Brain microvascular endothelial cell (primary cell): ENCODE results near the gene LRRC75B.
"Not testable (repeated sequence)": the region's sequence is repeated elsewhere in the genome, so short reads cannot be mapped to it uniquely, and the experiment has no call there.

Experiments
- DNase-seq: peaks from one replicate; pipeline ENCODE4 v3.0.0-alpha.2; 2020
- H3K27ac ChIP-seq: fragments of 250-450 bp; sonication (Bioruptor Pico); 2 replicates; pipeline ENCODE4 v1.5.1; 2020; ENCODE audit warnings: mild to moderate bottlenecking, moderate library complexity
- H3K27me3 ChIP-seq: fragments of 250-450 bp; sonication (Bioruptor Pico); replicated peaks from 2 replicates; pipeline ENCODE4 v1.5.1; 2020; ENCODE audit warnings: mild to moderate bottlenecking
- H3K36me3 ChIP-seq: fragments of 250-450 bp; sonication (Bioruptor Pico); replicated peaks from 2 replicates; pipeline ENCODE4 v1.5.1; 2020; ENCODE audit warnings: mild to moderate bottlenecking
- H3K4me3 ChIP-seq: 2 replicates; pipeline ENCODE4 v1.5.1; 2011; ENCODE audit warnings: low read depth, mild to moderate bottlenecking, control low read depth, low read length, moderate library complexity
- CTCF ChIP-seq: IDR thresholded peaks from 2 replicates; pipeline ENCODE4 v1.5.1; 2011; ENCODE audit warnings: low read depth, mild to moderate bottlenecking, moderate library complexity, low read length, control low read depth, inconsistent platforms; ENCODE audit errors: missing control alignments
- in situ Hi-C: cut with HindIII; loops from 2 replicates; pipeline ENCODE4 v1.10.0; 2017; ENCODE audit warnings: low sequenced_read_pairs, low pct_ligation_motif_present

LRRC75B gene, protein sequence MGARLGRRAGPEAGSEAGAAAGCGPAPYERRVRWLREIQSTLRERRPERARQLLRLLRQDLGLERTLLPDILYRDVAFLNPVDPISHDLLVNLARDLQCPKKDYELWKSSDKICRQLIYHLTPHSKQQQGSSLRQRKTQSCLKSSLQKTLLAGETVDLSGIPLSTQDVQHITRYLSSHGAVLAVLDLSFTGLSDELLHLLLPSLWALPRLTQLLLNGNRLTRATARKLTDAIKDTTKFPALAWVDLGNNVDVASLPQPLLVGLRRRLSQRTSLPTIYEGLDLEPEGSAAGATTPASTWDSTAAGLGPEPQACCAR

DNA sequence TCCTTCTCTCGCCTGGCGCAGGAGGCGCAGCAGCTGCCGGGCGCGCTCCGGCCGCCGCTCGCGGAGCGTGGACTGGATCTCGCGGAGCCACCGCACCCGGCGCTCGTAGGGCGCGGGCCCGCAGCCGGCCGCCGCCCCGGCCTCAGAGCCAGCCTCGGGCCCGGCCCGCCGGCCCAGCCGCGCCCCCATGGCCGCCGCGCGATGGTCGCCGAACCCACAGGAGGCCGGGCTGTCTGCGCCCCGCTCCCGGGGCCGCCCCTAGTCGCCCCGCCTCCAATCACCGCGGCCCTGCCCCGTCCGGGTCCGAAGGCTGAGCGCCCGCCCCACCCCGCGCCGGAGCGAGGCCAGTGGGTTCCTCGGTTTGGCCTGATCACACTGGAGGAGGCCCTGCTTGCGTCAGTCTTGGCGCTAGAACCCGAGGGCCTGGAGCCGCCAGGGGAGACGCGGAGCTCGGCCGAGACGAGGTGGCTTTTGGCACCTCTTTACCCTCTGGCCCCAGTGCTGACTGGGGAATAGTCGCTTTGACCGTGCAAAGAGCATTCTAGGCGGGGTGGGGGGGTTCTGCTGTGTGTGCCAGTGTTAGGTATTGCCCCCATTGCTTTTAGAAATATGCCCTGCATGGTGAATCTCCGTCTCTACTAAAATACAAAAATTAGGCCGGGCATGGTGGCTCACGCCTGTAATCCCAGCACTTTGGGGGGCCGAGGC is at the start of gene LRRC75B:
Gene LRRC75B, minus strand, starts transcription at position 223 of the 708 bp plus-strand sequence. Its CDS starts 34 bp downstream, at position 189.
- H3K27me3 ChIP-seq: no peaks in the 10 kb centered on the region
- no peak for TF ChIP-seq CTCF
- no peaks in the 10 kb centered on the region for H3K36me3 ChIP-seq
- peak; percentile 66 for DNase-seq
- peak within 1 kb of the TSS; percentile 63 for H3K4me3 ChIP-seq
- in situ Hi-C loops: no loop called here
- peak within 1 kb of the TSS; percentile 33 for H3K27ac ChIP-seq

- in situ Hi-C loops, DNase-seq, H3K27ac ChIP-seq: not testable (repeated sequence)
These were observed 49.4 kb upstream of the LRRC75B start for GRCh38 chr22:24642307-24642706.

DNA sequence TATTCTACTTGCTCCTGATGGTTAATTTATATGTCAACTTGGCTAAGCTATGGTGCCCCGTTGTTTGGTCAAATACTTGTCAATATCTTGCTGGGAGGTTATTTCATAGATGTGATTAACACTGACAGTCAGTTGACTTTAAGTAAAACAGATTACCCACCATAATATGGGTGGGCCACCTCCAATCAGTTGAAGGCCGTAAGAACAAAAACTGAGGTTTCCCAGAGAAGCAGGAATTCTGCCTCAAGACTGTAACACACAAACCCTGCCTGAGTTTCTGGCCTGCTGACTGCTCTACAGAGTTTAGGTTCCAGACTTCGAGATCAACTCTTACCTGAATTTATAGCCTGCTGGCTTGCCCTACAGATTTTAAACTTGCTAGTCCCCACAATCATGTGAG is 43.6 kb upstream of the LRRC75B start:
- in situ Hi-C loops, H3K27me3 ChIP-seq, DNase-seq, H3K4me3 ChIP-seq, H3K36me3 ChIP-seq, H3K27ac ChIP-seq: not testable (repeated sequence)

More at GRCh38 chr22:24642307-24642706, 49.4 kb upstream of the LRRC75B start:
- H3K4me3 ChIP-seq, H3K27me3 ChIP-seq, H3K36me3 ChIP-seq: not testable (repeated sequence)

- in situ Hi-C loops, H3K4me3 ChIP-seq, H3K27me3 ChIP-seq, H3K36me3 ChIP-seq, H3K27ac ChIP-seq, DNase-seq: not testable (repeated sequence)
- peak; percentile 46 for TF ChIP-seq CTCF
These were observed 42.0 kb upstream of the LRRC75B start for GRCh38 chr22:24634776-24635389.

GRCh38 chr22:24633231-24634023 is 40.6 kb upstream of the LRRC75B start:
- H3K4me3 ChIP-seq, H3K27ac ChIP-seq, H3K36me3 ChIP-seq, in situ Hi-C loops, H3K27me3 ChIP-seq, DNase-seq: not testable (repeated sequence)

GRCh38 chr22:24632642-24633041 is 39.8 kb upstream of the LRRC75B start:
- H3K4me3 ChIP-seq, H3K36me3 ChIP-seq, H3K27ac ChIP-seq, H3K27me3 ChIP-seq, in situ Hi-C loops: not testable (repeated sequence)
- DNase-seq: peak; percentile 10

GRCh38 chr22:24631430-24632122 is 38.7 kb upstream of the LRRC75B start:
- H3K4me3 ChIP-seq, H3K27ac ChIP-seq, DNase-seq, in situ Hi-C loops, H3K27me3 ChIP-seq, H3K36me3 ChIP-seq: not testable (repeated sequence)

DNA sequence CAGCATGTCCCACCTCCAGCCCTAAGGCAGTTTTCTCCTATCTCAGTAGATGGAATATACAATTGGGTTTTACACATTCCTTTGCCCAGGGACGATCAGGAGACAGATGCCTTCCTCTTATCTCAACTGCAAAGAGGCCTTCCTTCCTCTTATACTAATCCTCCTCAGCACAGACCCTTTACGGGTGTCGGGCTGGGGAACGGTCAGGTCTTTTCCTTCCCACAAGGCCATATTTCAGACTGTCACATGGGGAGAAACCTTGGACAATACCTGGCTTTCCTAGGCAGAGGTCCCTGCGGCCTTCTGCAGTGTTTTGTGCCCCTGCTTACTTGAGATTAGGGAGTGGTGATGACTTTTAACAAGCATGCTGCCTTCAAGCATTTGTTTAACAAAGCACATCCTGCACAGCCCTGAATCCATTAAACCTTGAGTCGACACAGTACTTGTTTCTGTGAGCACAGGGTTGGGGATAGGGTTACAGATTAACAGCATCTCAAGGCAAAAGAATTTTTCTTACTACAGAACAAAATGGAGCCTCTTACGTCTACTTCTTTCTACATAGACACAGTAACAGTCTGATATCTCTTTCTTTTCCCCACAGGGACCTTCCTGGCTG is 38.0 kb upstream of the LRRC75B start:
- H3K4me3 ChIP-seq, DNase-seq, H3K27ac ChIP-seq, in situ Hi-C loops, H3K27me3 ChIP-seq, H3K36me3 ChIP-seq: not testable (repeated sequence)
